CD14-positive monocyte (primary cell): ENCODE data around the gene ZDHHC7. TPM values are rescaled to one million over a fixed set of nuclear protein-coding genes. Genes with fewer than 3 reads are reported as not detected.

ENCODE experiments used
- DNase-seq, 3 donors: peaks; one replicate each; pipeline ENCODE4 v3.0.0-alpha.2; 2011 to 2022
- H2AFZ ChIP-seq: 2 replicates; pipeline ENCODE4 v1.6.0; 2012; ENCODE audit warnings: mild to moderate bottlenecking, low read depth, low read length, inconsistent platforms; ENCODE audit not compliant: insufficient read depth, poor library complexity, severe bottlenecking
- H3K27ac ChIP-seq, 2 donors: 1 replicate in 1 of 2; 2 replicates in 1 of 2; pipeline ENCODE4 v1.5.1; 2012 to 2013; ENCODE audit warnings: low read length in 2 of 2, control low read depth in 1 of 2, inconsistent platforms in 1 of 2, low read depth in 1 of 2, mild to moderate bottlenecking in 1 of 2
- H3K27me3 ChIP-seq, 2 donors: one replicate each; pipeline versions ENCODE4 v1.6.0 to v1.6.1; 2011 to 2013; ENCODE audit warnings: low read length in 2 of 2; ENCODE audit not compliant: control insufficient read depth in 2 of 2, insufficient read depth in 2 of 2
- H3K36me3 ChIP-seq, 2 donors: replicated peaks in 1 of 2; 1 replicate in 1 of 2; 2 replicates in 1 of 2; pipeline versions ENCODE4 v1.5.1 to v1.6.1; 2012 to 2013; ENCODE audit warnings: low read length in 2 of 2, control low read depth in 1 of 2, inconsistent platforms in 1 of 2, mild to moderate bottlenecking in 1 of 2; ENCODE audit not compliant: insufficient read depth in 2 of 2, control insufficient read depth in 1 of 2
- H3K4me1 ChIP-seq, 2 donors: 1 replicate in 1 of 2; 2 replicates in 1 of 2; pipeline versions ENCODE4 v1.5.1 to v1.6.1; 2012 to 2013; ENCODE audit warnings: low read length in 2 of 2, control low read depth in 1 of 2, inconsistent platforms in 1 of 2, mild to moderate bottlenecking in 1 of 2, moderate library complexity in 1 of 2; ENCODE audit not compliant: insufficient read depth in 2 of 2, control insufficient read depth in 1 of 2
- H3K4me2 ChIP-seq: replicated peaks from 2 replicates; pipeline ENCODE3; 2012; ENCODE audit warnings: low read length, moderate library complexity, mild to moderate bottlenecking; ENCODE audit not compliant: poor library complexity, severe bottlenecking; ENCODE audit errors: extremely low read depth
- H3K4me3 ChIP-seq, 3 experiments: fragments of 200-600 bp in 1 of 3; sonication (generic) in 1 of 3; replicated peaks in 1 of 3; 1 replicate in 2 of 3; 2 replicates in 1 of 3; pipeline ENCODE4 v1.5.1; 2011 to 2013; ENCODE audit warnings: low read length in 3 of 3, mild to moderate bottlenecking in 3 of 3, control low read depth in 2 of 3, low read depth in 2 of 3, inconsistent platforms in 1 of 3, moderate library complexity in 1 of 3
- H3K79me2 ChIP-seq: 2 replicates; pipeline ENCODE4 v1.6.0; 2012; ENCODE audit warnings: mild to moderate bottlenecking, control low read depth, inconsistent platforms, low read length, moderate library complexity; ENCODE audit not compliant: insufficient read depth
- H3K9ac ChIP-seq: 2 replicates; pipeline ENCODE4 v1.6.0; 2017; ENCODE audit warnings: low read length, mild to moderate bottlenecking; ENCODE audit not compliant: insufficient read depth, poor library complexity, severe bottlenecking
- H3K9me3 ChIP-seq, 2 donors: replicated peaks in 1 of 2; 1 replicate in 1 of 2; 2 replicates in 1 of 2; pipeline versions ENCODE4 v1.5.1 to v1.6.1; 2012 to 2013; ENCODE audit warnings: low read length in 2 of 2, control low read depth in 1 of 2; ENCODE audit not compliant: control insufficient read depth in 1 of 2, insufficient read depth in 1 of 2
- H4K20me1 ChIP-seq: 2 replicates; pipeline ENCODE4 v1.6.0; 2012; ENCODE audit warnings: mild to moderate bottlenecking, low read length, control low read depth, moderate library complexity; ENCODE audit not compliant: insufficient read depth
- H3K27ac Mint-ChIP-seq, 7 donors: one replicate each; pipeline ENCODE4 v1.8.0; 2020; ENCODE audit warnings: mild to moderate bottlenecking in 7 of 7, mixed read lengths in 7 of 7, moderate library complexity in 6 of 7, inconsistent platforms in 2 of 7
- H3K27me3 Mint-ChIP-seq, 3 donors: one replicate each; pipeline ENCODE4 v1.8.0; 2021 to 2022; ENCODE audit warnings: low read depth in 3 of 3, mild to moderate bottlenecking in 3 of 3, mixed read lengths in 3 of 3, moderate library complexity in 3 of 3, inconsistent platforms in 1 of 3
- H3K36me3 Mint-ChIP-seq, 2 donors: one replicate each; pipeline ENCODE4 v1.8.0; 2020; ENCODE audit warnings: mixed read lengths in 2 of 2, inconsistent platforms in 1 of 2, mild to moderate bottlenecking in 1 of 2
- H3K4me1 Mint-ChIP-seq: one replicate; pipeline ENCODE4 v1.8.0; 2020; ENCODE audit warnings: mild to moderate bottlenecking, mixed read lengths
- H3K4me3 Mint-ChIP-seq, 2 donors: one replicate each; pipeline ENCODE4 v1.8.0; 2020; ENCODE audit warnings: mild to moderate bottlenecking in 2 of 2, mixed read lengths in 2 of 2, moderate library complexity in 1 of 2
- H3K9me3 Mint-ChIP-seq, 7 donors: one replicate each; pipeline ENCODE4 v1.8.0; 2020 to 2022; ENCODE audit warnings: mixed read lengths in 7 of 7, mild to moderate bottlenecking in 6 of 7, moderate library complexity in 6 of 7, inconsistent platforms in 2 of 7
- CTCF ChIP-seq: fragments of 200-600 bp; IDR thresholded peaks from one replicate; pipeline ENCODE4 v1.8.0; 2022; ENCODE audit warnings: antibody characterized with exemption, mild to moderate bottlenecking
- WGBS: methylation state at CpG from one replicate; pipeline ENCODE4 v1.1.5; 2013; ENCODE audit warnings: missing lambda C conversion rate; ENCODE audit not compliant: insufficient coverage; 5-methylcytosine and 5-hydroxymethylcytosine counted together
- intact Hi-C, 2 donors: fragments of 100-400 bp; cut with micrococcal nuclease; formaldehyde crosslinking; loops; one replicate each; pipeline versions ENCODE4 v1.15.0 to v1.15.1; 2023
- polyA plus RNA-seq, 3 donors: library from polyadenylated mRNA; depleted of rRNA in 1 of 3; unstranded in 2 of 3; stranded (reverse) in 1 of 3; fragments of 300-500 nt in 2 of 3; fragments of >200 nt in 1 of 3; fragmentation: Illumina TruSeq in 2 of 3; gene quantifications; 1 replicate in 2 of 3; 2 replicates in 1 of 3; pipeline ENCODE4 v1.2.3, GENCODE V29; 2012 to 2021

Gene ZDHHC7
- polyA plus RNA-seq, 3 donors = 99.7 to 189 (median 129) TPM

- Histone ChIP-seq H3K27ac (no peak overlapping the region), H3K9me3 (no peaks in the 10 kb centered on the region), H2AFZ (no peak overlapping the region), H3K79me2 (no peaks in the 10 kb centered on the region), H3K4me2 (no peak overlapping the region), H3K9ac (no peak overlapping the region), H3K36me3 (no peaks in the 10 kb centered on the region), H3K27me3 (no peaks in the 10 kb centered on the region), H3K4me3 (no peak overlapping the region), H3K4me1 (no peaks in the 10 kb centered on the region), H4K20me1 (no peaks in the 10 kb centered on the region)
- Mint-ChIP-seq H3K9me3 (peaks cover 0 to 5% (median 0%) of the 10 kb centered on the region in 7 donors), H3K4me3 (no peak overlapping the region), H3K27ac (no peak overlapping the region), H3K27me3 (peaks cover 9 to 21% (median 11%) of the 10 kb centered on the region in 3 donors), H3K4me1 (peaks cover 6% of the 10 kb centered on the region), H3K36me3 (no peaks in the 10 kb centered on the region)
- DNase-seq = no peak
- WGBS = 93% methylated on average over 6 of the region's 8 CpGs
- intact Hi-C loops = no loop called here
- no peak for TF ChIP-seq CTCF
These were observed 48.3 kb downstream of the ZDHHC7 start for GRCh38 chr16:84963066-84963465.

- Histone ChIP-seq H3K4me2 (no peak overlapping the region), H2AFZ (no peak overlapping the region), H3K27ac (no peak overlapping the region), H3K9me3 (no peaks in the 10 kb centered on the region), H4K20me1 (no peaks in the 10 kb centered on the region), H3K79me2 (no peaks in the 10 kb centered on the region), H3K36me3 (no peaks in the 10 kb centered on the region), H3K27me3 (no peaks in the 10 kb centered on the region), H3K4me3 (no peak overlapping the region), H3K9ac (no peak overlapping the region), H3K4me1 (no peaks in the 10 kb centered on the region)
- no peak overlapping the region for H3K27ac Mint-ChIP-seq
- H3K36me3 Mint-ChIP-seq = no peaks in the 10 kb centered on the region
- no peak for DNase-seq
- peaks cover 9 to 18% (median 12%) of the 10 kb centered on the region in 3 donors for H3K27me3 Mint-ChIP-seq
- H3K9me3 Mint-ChIP-seq = peaks cover 0 to 5% (median 0%) of the 10 kb centered on the region in 7 donors
- no peak for TF ChIP-seq CTCF
- WGBS = 83% methylated on average over 2 of the region's 4 CpGs
- peaks cover 6% of the 10 kb centered on the region for H3K4me1 Mint-ChIP-seq
- no peak overlapping the region for H3K4me3 Mint-ChIP-seq
- intact Hi-C loops = no loop called here
These were observed 50.4 kb downstream of the ZDHHC7 start for GRCh38 chr16:84960942-84961341.
